Upper lobe of right lung (tissue), 1 donor: ENCODE measurements around the gene GAST. TPM values are rescaled to one million over a fixed set of nuclear protein-coding genes. Genes with fewer than 3 reads are reported as not detected.

Experiments
- ATAC-seq: fragments of 200-7000 bp; cut with Tn5 transposase; one replicate; pipeline ENCODE4 v1.9.1; 2020; ENCODE audit warnings: mild to moderate bottlenecking, moderate library complexity
- DNase-seq: peaks from one replicate; pipeline ENCODE4 v3.0.0-alpha.2; 2020
- H3K27ac ChIP-seq: fragments of 200-600 bp; one replicate; pipeline ENCODE4 v1.8.0; 2022
- H3K27me3 ChIP-seq: fragments of 200-600 bp; one replicate; pipeline ENCODE4 v1.8.0; 2022; ENCODE audit warnings: mild to moderate bottlenecking
- H3K36me3 ChIP-seq: fragments of 200-600 bp; one replicate; pipeline ENCODE4 v1.8.0; 2022
- H3K4me1 ChIP-seq: fragments of 200-600 bp; one replicate; pipeline ENCODE4 v1.8.0; 2022
- H3K4me3 ChIP-seq: fragments of 200-600 bp; one replicate; pipeline ENCODE4 v1.8.0; 2022; ENCODE audit warnings: mild to moderate bottlenecking
- H3K9me3 ChIP-seq: fragments of 200-600 bp; one replicate; pipeline ENCODE4 v1.8.0; 2022
- intact Hi-C: fragments of 100-400 bp; cut with DNase I; formaldehyde crosslinking; loops from one replicate; pipeline ENCODE4 v1.11.0; 2022
- total RNA-seq: library from RNA; stranded (reverse); fragmentation: NEBNext Ultra II Directional; extraction: Animal tissue kit (Norgen Biotek cat#: 25700); gene quantifications from one replicate; pipeline ENCODE4 v1.2.1, GENCODE V29; 2021
- TF ChIP-seq, protein P1 (sequence below): fragments of 200-600 bp; IDR thresholded peaks from one replicate; pipeline ENCODE4 v1.8.0; 2022; ENCODE audit warnings: antibody characterized with exemption
- donor health status: DM: no; HTN: yes; CAD: no; lungs with severe emphysema.

GAST gene
- total RNA-seq, 1 donor from 2014 or later = not detected

GRCh38 chr17:41678411-41678906 is 33.7 kb upstream of the GAST start:
- no peaks in the 10 kb centered on the region for H3K9me3 ChIP-seq
- TF ChIP-seq, protein P1, sequence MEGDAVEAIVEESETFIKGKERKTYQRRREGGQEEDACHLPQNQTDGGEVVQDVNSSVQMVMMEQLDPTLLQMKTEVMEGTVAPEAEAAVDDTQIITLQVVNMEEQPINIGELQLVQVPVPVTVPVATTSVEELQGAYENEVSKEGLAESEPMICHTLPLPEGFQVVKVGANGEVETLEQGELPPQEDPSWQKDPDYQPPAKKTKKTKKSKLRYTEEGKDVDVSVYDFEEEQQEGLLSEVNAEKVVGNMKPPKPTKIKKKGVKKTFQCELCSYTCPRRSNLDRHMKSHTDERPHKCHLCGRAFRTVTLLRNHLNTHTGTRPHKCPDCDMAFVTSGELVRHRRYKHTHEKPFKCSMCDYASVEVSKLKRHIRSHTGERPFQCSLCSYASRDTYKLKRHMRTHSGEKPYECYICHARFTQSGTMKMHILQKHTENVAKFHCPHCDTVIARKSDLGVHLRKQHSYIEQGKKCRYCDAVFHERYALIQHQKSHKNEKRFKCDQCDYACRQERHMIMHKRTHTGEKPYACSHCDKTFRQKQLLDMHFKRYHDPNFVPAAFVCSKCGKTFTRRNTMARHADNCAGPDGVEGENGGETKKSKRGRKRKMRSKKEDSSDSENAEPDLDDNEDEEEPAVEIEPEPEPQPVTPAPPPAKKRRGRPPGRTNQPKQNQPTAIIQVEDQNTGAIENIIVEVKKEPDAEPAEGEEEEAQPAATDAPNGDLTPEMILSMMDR = no peak
- H3K36me3 ChIP-seq = no peaks in the 10 kb centered on the region
- no peaks in the 10 kb centered on the region for H3K27me3 ChIP-seq
- H3K27ac ChIP-seq = peak overlapping the region; percentile 87
- peak overlapping the region; percentile 47 for H3K4me3 ChIP-seq
- H3K4me1 ChIP-seq = peaks cover 13% of the 10 kb centered on the region
- ATAC-seq (peak; percentile 64), DNase-seq (no peak)
- intact Hi-C loops = no loop called here

DNA sequence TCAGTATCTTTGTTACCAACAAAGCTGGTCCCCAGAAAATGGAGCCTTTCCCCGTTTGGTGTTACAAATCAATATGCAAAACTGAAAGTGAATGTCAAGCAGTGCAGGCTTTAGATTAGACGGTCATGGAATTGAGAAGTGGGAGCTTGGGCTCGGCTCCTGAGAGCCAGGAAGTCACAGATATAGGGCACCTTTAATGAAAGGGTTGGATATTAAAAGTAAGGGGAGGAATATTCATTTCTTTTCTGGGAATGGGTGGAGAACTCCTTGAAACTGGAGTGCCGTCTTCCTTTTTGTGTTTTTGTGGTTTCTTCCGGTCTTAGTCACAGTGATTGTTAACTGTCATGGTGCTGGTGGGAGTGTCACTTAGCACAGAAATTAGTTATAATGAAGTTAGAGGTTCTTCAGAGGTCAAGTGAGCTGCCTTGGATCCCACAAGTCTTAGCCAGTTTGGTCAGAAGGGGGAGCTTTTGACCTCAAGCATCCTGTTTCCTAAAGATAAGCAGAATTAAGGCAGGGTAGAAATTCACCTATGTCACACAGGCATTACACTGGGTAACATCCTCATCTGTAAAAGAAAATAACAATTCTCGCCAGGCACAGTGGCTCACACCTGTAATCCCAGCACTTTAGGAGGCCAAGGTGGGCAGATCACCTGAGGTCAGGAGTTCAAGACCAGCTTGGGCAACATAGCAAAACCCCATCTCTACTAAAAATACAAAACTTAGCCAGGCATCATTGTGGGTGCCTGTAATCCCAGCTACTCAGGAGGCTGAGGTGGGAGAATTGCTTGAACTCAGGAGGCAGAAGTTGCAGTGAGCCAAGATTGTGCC is 33.0 kb upstream of the GAST start:
- Histone ChIP-seq H3K27ac (peak overlapping the region; percentile 87), H3K9me3 (no peaks in the 10 kb centered on the region), H3K4me3 (peak overlapping the region; percentile 47), H3K36me3 (no peaks in the 10 kb centered on the region), H3K4me1 (peaks cover 13% of the 10 kb centered on the region), H3K27me3 (no peaks in the 10 kb centered on the region)
- TF ChIP-seq, protein P1 = peak; percentile 37
- DNase-seq (no peak), ATAC-seq (peak; percentile 88)
- intact Hi-C loops = no loop called here

GRCh38 chr17:41679740-41680425 is 32.2 kb upstream of the GAST start:
- H3K9me3 ChIP-seq = no peaks in the 10 kb centered on the region
- H3K27ac ChIP-seq = peak overlapping the region; percentile 87
- no peak overlapping the region for H3K4me3 ChIP-seq
- H3K36me3 ChIP-seq = no peaks in the 10 kb centered on the region
- ATAC-seq (no peak), DNase-seq (no peak)
- peaks cover 13% of the 10 kb centered on the region for H3K4me1 ChIP-seq
- intact Hi-C loops = no loop called here
- TF ChIP-seq, protein P1 = no peak
- H3K27me3 ChIP-seq = no peaks in the 10 kb centered on the region

DNA sequence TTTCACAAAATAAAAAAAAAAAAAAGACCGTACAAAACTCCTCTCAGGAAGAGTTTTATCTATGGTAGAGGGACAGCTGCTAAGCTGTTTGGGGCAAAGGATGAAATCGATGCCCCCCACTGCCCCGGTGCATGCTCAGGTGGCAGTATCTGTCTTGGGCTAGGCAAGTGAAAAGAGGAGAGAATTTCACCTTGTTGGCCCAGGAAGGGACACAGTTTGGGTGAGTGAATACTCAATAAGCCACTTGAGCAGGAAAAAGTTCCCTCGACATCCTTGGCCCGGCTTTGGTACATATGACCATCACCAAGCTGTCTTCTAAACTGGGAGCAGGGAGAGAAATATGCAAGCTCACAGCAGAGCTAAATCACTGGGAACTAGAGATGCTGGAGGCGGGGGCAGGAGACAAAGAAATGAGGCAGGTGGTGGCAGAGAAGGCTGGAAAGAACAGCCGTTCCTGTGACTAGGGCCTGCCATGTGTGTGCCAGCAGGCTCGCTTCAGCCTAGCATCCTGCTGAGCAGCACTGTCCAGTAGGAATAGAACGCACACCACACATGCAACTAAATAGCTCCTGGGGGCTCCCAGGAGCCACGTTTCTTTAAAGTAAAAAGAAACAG is 31.6 kb upstream of the GAST start:
- H3K36me3 ChIP-seq = no peaks in the 10 kb centered on the region
- DNase-seq (no peak), ATAC-seq (no peak)
- no peak overlapping the region for H3K4me3 ChIP-seq
- H3K9me3 ChIP-seq = no peaks in the 10 kb centered on the region
- intact Hi-C loops = no loop called here
- H3K27me3 ChIP-seq = no peaks in the 10 kb centered on the region
- no peak overlapping the region for H3K27ac ChIP-seq
- H3K4me1 ChIP-seq = peaks cover 10% of the 10 kb centered on the region
- TF ChIP-seq, protein P1 = no peak

- DNase-seq = no peak
- peaks cover 5% of the 10 kb centered on the region for H3K4me1 ChIP-seq
- H3K27ac ChIP-seq = no peak overlapping the region
- TF ChIP-seq, protein P1 = no peak
- no peaks in the 10 kb centered on the region for H3K36me3 ChIP-seq
- no peak overlapping the region for H3K4me3 ChIP-seq
- no peaks in the 10 kb centered on the region for H3K9me3 ChIP-seq
- intact Hi-C loops = no loop called here
- no peaks in the 10 kb centered on the region for H3K27me3 ChIP-seq
- no peak for ATAC-seq
These were observed 30.4 kb upstream of the GAST start for GRCh38 chr17:41681776-41682175.
